PFSK-1 (cell line): Measurements from ENCODE around the gene HBZ.

Source experiments
- FOXP2 ChIP-seq: optimal IDR thresholded peaks from 2 replicates; pipeline ENCODE3; 2011; ENCODE audit warnings: borderline replicate concordance, control low read depth, inconsistent platforms; ENCODE audit not compliant: insufficient read depth; ENCODE audit errors: extremely low read length, extremely low read depth
- POLR2AphosphoS5 ChIP-seq: IDR thresholded peaks from 2 replicates; pipeline ENCODE4 v1.6.1; 2012; ENCODE audit warnings: low read depth, mild to moderate bottlenecking, control low read depth, low read length, moderate library complexity
- SIN3A ChIP-seq: IDR thresholded peaks from 2 replicates; pipeline ENCODE4 v1.6.1; 2012; ENCODE audit warnings: mild to moderate bottlenecking, low read length, moderate library complexity, borderline replicate concordance; ENCODE audit not compliant: insufficient read depth
- TAF1 ChIP-seq: IDR thresholded peaks from 2 replicates; pipeline ENCODE4 v1.6.1; 2012; ENCODE audit warnings: low read length, control low read depth, borderline replicate concordance; ENCODE audit not compliant: insufficient read depth
- TF ChIP-seq, protein P1 (sequence below), 2 experiments: IDR thresholded peaks; 2 replicates each; pipeline versions ENCODE4 v1.6.1 to v1.8.0; 2011 to 2012; ENCODE audit warnings: low read depth in 2 of 2, low read length in 2 of 2, control low read depth in 1 of 2, inconsistent platforms in 1 of 2, mild to moderate bottlenecking in 1 of 2, moderate library complexity in 1 of 2; ENCODE audit not compliant: insufficient read depth in 1 of 2

HBZ gene

DNA sequence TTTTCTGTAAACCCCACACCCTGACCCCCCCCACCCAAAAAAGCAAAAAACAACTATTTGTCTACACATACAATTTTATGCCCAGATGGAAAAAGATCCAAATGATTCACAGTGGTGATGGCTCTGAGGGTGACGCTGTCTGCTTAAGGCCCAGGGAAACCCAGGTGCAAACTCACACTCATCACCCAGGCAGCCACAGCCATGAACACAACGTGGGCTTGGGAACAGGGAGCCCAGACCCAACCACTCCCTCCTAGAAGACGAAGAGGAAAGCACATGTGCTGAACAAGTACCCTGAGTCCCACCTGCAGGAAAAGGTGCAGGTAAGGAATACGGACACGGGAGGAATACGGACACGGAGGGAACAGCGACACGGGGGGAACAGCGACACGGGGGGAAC lies 33.2 kb downstream of the HBZ start:
- TF ChIP-seq, protein P1, sequence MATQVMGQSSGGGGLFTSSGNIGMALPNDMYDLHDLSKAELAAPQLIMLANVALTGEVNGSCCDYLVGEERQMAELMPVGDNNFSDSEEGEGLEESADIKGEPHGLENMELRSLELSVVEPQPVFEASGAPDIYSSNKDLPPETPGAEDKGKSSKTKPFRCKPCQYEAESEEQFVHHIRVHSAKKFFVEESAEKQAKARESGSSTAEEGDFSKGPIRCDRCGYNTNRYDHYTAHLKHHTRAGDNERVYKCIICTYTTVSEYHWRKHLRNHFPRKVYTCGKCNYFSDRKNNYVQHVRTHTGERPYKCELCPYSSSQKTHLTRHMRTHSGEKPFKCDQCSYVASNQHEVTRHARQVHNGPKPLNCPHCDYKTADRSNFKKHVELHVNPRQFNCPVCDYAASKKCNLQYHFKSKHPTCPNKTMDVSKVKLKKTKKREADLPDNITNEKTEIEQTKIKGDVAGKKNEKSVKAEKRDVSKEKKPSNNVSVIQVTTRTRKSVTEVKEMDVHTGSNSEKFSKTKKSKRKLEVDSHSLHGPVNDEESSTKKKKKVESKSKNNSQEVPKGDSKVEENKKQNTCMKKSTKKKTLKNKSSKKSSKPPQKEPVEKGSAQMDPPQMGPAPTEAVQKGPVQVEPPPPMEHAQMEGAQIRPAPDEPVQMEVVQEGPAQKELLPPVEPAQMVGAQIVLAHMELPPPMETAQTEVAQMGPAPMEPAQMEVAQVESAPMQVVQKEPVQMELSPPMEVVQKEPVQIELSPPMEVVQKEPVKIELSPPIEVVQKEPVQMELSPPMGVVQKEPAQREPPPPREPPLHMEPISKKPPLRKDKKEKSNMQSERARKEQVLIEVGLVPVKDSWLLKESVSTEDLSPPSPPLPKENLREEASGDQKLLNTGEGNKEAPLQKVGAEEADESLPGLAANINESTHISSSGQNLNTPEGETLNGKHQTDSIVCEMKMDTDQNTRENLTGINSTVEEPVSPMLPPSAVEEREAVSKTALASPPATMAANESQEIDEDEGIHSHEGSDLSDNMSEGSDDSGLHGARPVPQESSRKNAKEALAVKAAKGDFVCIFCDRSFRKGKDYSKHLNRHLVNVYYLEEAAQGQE (IDR thresholded peaks at IDR 0.05; ENCODE audit: insufficient read depth in 1 of 2, low read depth in 2 of 2, low read length in 2 of 2) = no peak
- no peak for TF ChIP-seq TAF1
- TF ChIP-seq FOXP2 = no peak
- TF ChIP-seq POLR2AphosphoS5 = no peak
- TF ChIP-seq SIN3A = no peak

DNA sequence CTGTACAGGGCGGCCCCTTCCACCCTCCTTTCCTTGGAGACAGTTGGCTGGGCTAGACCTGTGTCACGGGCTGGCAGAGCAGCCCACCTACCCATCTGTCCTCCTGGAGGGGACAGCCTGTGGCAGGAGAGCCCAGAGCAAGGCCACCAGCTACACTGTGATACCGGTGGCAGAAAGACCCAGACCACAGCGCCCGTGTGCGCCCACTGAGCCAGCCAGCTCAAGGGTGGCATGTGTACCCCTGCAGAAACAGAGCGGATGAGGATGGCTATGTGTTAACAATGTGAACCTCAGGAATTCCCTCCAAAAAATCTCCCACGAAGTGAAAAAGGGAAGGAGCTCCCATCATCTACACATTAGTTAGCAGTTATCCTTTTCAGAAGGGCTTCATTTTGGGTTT lies 34.9 kb downstream of the HBZ start:
- no peak for TF ChIP-seq TAF1
- TF ChIP-seq FOXP2 = no peak
- TF ChIP-seq POLR2AphosphoS5 = no peak
- TF ChIP-seq, protein P1 (IDR thresholded peaks at IDR 0.05; ENCODE audit: insufficient read depth in 1 of 2, low read depth in 2 of 2, low read length in 2 of 2) = no peak
- TF ChIP-seq SIN3A = no peak

DNA sequence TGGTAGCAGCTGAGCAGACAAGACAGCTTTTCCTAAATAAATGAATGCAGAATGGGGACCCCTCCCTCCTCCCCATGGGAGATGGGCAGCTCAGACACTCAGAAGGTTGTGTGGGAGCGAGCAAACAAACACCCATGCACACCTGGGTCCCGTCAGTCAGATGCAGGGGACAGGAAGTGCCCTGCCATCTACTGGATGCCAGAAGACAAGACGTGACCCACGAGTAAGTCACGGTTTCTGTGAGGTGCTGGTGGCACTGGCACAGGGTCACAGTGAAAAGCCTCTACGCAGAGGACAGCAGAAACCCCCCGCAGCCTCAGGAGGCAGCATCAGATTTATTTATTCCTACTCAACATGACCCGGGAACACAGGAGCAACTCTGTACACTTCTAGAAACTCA lies 36.2 kb downstream of the HBZ start:
- TF ChIP-seq FOXP2 = no peak
- no peak for TF ChIP-seq SIN3A
- TF ChIP-seq, protein P1 (IDR thresholded peaks at IDR 0.05; ENCODE audit: insufficient read depth in 1 of 2, low read depth in 2 of 2, low read length in 2 of 2) = no peak
- TF ChIP-seq POLR2AphosphoS5 = no peak
- TF ChIP-seq TAF1 = no peak

DNA sequence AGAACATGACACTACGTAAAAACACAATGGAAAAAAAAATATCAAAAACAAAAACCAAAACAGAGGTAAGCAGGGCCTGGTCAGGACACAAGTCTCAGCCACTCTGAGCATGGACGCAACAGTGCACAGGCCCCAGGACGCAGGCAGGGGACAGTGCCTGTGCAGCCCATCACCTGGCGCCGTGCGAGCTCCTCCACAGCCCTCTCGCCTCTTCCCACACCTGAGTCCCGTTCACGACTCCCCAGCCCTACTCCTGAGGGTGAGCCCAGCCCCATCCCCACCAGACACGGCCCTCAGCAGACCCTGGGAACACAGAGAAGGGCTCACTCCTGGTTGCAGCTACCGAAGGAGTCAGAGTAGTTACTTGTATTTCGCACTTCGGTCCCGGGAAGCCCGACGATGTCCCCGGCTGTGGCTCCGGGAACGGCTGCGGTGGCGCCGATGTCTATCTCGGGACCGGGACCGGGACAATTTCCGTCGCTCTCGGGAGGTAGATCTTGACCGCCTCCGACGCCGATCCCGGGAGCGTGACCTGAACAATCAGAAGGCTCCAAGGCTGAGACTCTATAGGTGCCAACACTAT lies 37.3 kb downstream of the HBZ start:
- TF ChIP-seq SIN3A (no peak), POLR2AphosphoS5 (no peak), TAF1 (no peak), FOXP2 (no peak)

DNA sequence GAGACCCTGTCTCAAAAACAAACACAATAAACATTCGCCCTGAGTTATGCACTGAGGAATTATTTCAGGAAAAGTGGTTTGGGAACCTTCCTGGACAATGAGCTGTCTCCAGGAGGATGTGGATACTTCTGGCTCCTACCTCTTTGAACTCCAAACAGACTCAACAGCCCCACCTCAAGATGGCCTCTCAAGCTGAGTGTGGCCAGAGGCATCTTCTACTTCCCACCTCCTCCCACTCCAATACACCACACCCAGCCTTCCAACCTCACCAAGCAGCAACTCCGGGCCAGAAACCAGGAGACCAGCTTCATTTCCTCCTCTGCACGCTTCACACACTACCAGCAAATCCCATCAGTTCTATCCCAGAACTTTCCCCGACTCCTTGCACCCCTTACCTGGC lies 39.4 kb downstream of the HBZ start:
- TF ChIP-seq, protein P1 (IDR thresholded peaks at IDR 0.05; ENCODE audit: insufficient read depth in 1 of 2, low read depth in 2 of 2, low read length in 2 of 2) = no peak
- TF ChIP-seq SIN3A = no peak
- no peak for TF ChIP-seq POLR2AphosphoS5
- TF ChIP-seq FOXP2 = no peak
- TF ChIP-seq TAF1 = no peak
